HepG2 (cell line): Measurements from ENCODE around the gene NUDT3. TPM values are rescaled to one million over a fixed set of nuclear protein-coding genes. Genes with fewer than 3 reads are reported as not detected.

Experiments
- ATAC-seq: fragments of 200-7000 bp; cut with Tn5 transposase; 3 replicates; pipeline ENCODE4 v1.9.1; 2020; ENCODE audit warnings: mild to moderate bottlenecking, moderate library complexity
- BruUV-seq: library from RNA; stranded (reverse); fragments of 400-500 nt; replicated peaks from 2 replicates; lab custom pipeline; 2021; lab: Mats Ljungman, UMichigan
- CTCF ChIA-PET: fragments of 300-600 bp; formaldehyde crosslinking; extraction: SDS; loops from one replicate; lab custom pipeline; 2021; ENCODE audit warnings: low total read pairs, inconsistent platforms, low intra/inter-chr PET ratio; lab: Yijun Ruan, JAX
- POLR2A ChIA-PET: fragments of 350-600 bp; sonication (Branson Sonifier 250); formaldehyde crosslinking; loops from one replicate; lab custom pipeline; 2020; ENCODE audit warnings: antibody characterized with exemption, inconsistent platforms; lab: Yijun Ruan, JAX
- DNase-seq: peaks from one replicate; pipeline ENCODE4 v3.0.0-alpha.2; 2015; ENCODE audit warnings: low spot score
- FAIRE-seq: peaks from 3 replicates; lab custom pipeline; 2011; peaks lifted over from hg19 to GRCh38; lab: Jason Lieb, UNC
- H2AFZ ChIP-seq: one replicate; pipeline ENCODE4 v1.6.1; 2011; ENCODE audit warnings: low read length, inconsistent platforms
- H3K27ac ChIP-seq: fragments of 300-600 bp; 3 replicates; pipeline ENCODE4 v1.8.0; 2011; ENCODE audit warnings: mixed run types, mild to moderate bottlenecking, mixed read lengths, low read length, inconsistent platforms; ENCODE audit not compliant: insufficient read depth; ENCODE audit errors: extremely low read length
- H3K27me3 ChIP-seq, 2 experiments: fragments of 200-600 bp in 1 of 2; 2 replicates in 1 of 2; 3 replicates in 1 of 2; pipeline versions ENCODE4 v1.6.0 to v1.8.0; 2011; ENCODE audit warnings: low read length in 2 of 2, mild to moderate bottlenecking in 2 of 2, moderate library complexity in 2 of 2, inconsistent platforms in 1 of 2; ENCODE audit not compliant: insufficient read depth in 2 of 2, control insufficient read depth in 1 of 2
- H3K36me3 ChIP-seq, 2 experiments: fragments of 200-600 bp in 1 of 2; replicated peaks in 1 of 2; 2 replicates in 1 of 2; 3 replicates in 1 of 2; pipeline versions ENCODE4 v1.5.1 to v1.8.0; 2011; ENCODE audit warnings: low read length in 2 of 2, inconsistent platforms in 1 of 2; ENCODE audit not compliant: insufficient read depth in 2 of 2, control insufficient read depth in 1 of 2
- H3K4me1 ChIP-seq: 2 replicates; pipeline ENCODE4 v1.5.1; 2012; ENCODE audit warnings: low read length, inconsistent platforms; ENCODE audit not compliant: insufficient read depth
- H3K4me2 ChIP-seq: 2 replicates; pipeline ENCODE4 v1.6.0; 2011; ENCODE audit warnings: low read depth, low read length, inconsistent platforms
- H3K4me3 ChIP-seq, 3 experiments: fragments of 200-600 bp in 1 of 3; sonication (generic), shearing (Covaris generic) in 1 of 3; replicated peaks in 1 of 3; 2 replicates each; pipeline ENCODE4 v1.5.1; 2011 to 2016; ENCODE audit warnings: low read length in 3 of 3, inconsistent platforms in 2 of 3, low read depth in 2 of 3, mild to moderate bottlenecking in 2 of 3, control low read depth in 1 of 3, mixed read lengths in 1 of 3; ENCODE audit not compliant: insufficient read depth in 1 of 3
- H3K79me2 ChIP-seq: one replicate; pipeline ENCODE4 v1.6.1; 2011; ENCODE audit warnings: low read length, inconsistent platforms; ENCODE audit not compliant: insufficient read depth
- H3K9ac ChIP-seq: 2 replicates; pipeline ENCODE4 v1.6.0; 2011; ENCODE audit warnings: mild to moderate bottlenecking, low read depth, low read length, inconsistent platforms; ENCODE audit not compliant: insufficient read depth
- H3K9me3 ChIP-seq: 2 replicates; pipeline ENCODE4 v1.5.1; 2012; ENCODE audit warnings: mild to moderate bottlenecking, low read length
- H4K20me1 ChIP-seq: 2 replicates; pipeline ENCODE4 v1.6.0; 2011; ENCODE audit warnings: inconsistent platforms, mild to moderate bottlenecking, low read length, moderate library complexity; ENCODE audit not compliant: insufficient read depth
- CHCHD3 ChIP-seq: sonication (generic); formaldehyde crosslinking; IDR thresholded peaks from 2 replicates; pipeline ENCODE4 v1.8.0; 2022; ENCODE audit warnings: mild to moderate bottlenecking, missing genetic modification reagents, moderate library complexity
- DR1 ChIP-seq: sonication (generic); formaldehyde crosslinking; IDR thresholded peaks from 2 replicates; pipeline ENCODE4 v1.8.0; 2021; ENCODE audit warnings: mild to moderate bottlenecking, missing genetic modification reagents, inconsistent platforms
- FIP1L1 ChIP-seq: fragments of 200-400 bp; formaldehyde crosslinking; IDR thresholded peaks from 2 replicates; pipeline ENCODE4 v1.6.1; 2018; ENCODE audit warnings: low read depth, mild to moderate bottlenecking, low read length, moderate library complexity, borderline replicate concordance; ENCODE audit not compliant: insufficient read depth
- PCBP1 ChIP-seq: fragments of 200-400 bp; formaldehyde crosslinking; IDR thresholded peaks from 2 replicates; pipeline ENCODE4 v1.6.1; 2017; ENCODE audit warnings: mild to moderate bottlenecking, low read depth, low read length, borderline replicate concordance
- PHF5A ChIP-seq: IDR thresholded peaks from one replicate; pipeline ENCODE4 v1.6.1; 2018; ENCODE audit warnings: low read depth, missing genetic modification reagents; ENCODE audit not compliant: unreplicated experiment
- PITX1 ChIP-seq: sonication (generic); formaldehyde crosslinking; IDR thresholded peaks from 2 replicates; pipeline ENCODE4 v1.5.1; 2020; ENCODE audit warnings: mild to moderate bottlenecking, missing genetic modification reagents
- RAD21 ChIP-seq: fragments of 450-650 bp; formaldehyde crosslinking; IDR thresholded peaks from 2 replicates; pipeline ENCODE4 v1.5.0; 2020; ENCODE audit warnings: mild to moderate bottlenecking
- RFXAP ChIP-seq: sonication (generic); formaldehyde crosslinking; IDR thresholded peaks from 2 replicates; pipeline ENCODE4 v1.4.0; 2020; ENCODE audit warnings: missing genetic modification reagents, borderline replicate concordance
- SKI ChIP-seq: fragments of 450-650 bp; IDR thresholded peaks from one replicate; pipeline ENCODE4 v1.6.1; 2018; ENCODE audit warnings: mild to moderate bottlenecking; ENCODE audit not compliant: partially characterized antibody
- ZNF451 ChIP-seq: sonication (generic); formaldehyde crosslinking; IDR thresholded peaks from 2 replicates; pipeline ENCODE4 v1.5.0; 2020; ENCODE audit warnings: mild to moderate bottlenecking, missing genetic modification reagents
- ZNF484 ChIP-seq: sonication (generic); formaldehyde crosslinking; IDR thresholded peaks from 2 replicates; pipeline ENCODE4 v1.5.1; 2020; ENCODE audit warnings: mild to moderate bottlenecking, low read depth, missing genetic modification reagents, borderline replicate concordance
- ZNF567 ChIP-seq: sonication (generic); formaldehyde crosslinking; IDR thresholded peaks from 2 replicates; pipeline ENCODE4 v1.8.1; 2023; ENCODE audit warnings: mild to moderate bottlenecking, missing genetic modification reagents, borderline replicate concordance
- ZNF629 ChIP-seq: sonication (generic); formaldehyde crosslinking; conservative IDR thresholded peaks from 2 replicates; pipeline ENCODE4 v1.5.0; 2020; ENCODE audit warnings: missing genetic modification reagents
- ZNF674 ChIP-seq: sonication (generic); formaldehyde crosslinking; IDR thresholded peaks from 2 replicates; pipeline ENCODE4 v1.5.0; 2020; ENCODE audit warnings: low read depth, mild to moderate bottlenecking, missing genetic modification reagents
- WGBS: methylation state at CpG from one replicate; pipeline ENCODE4 v1.1.6; 2017; ENCODE audit warnings: low lambda C conversion rate; 5-methylcytosine and 5-hydroxymethylcytosine counted together
- in situ Hi-C: cut with HindIII; loops from 2 replicates; pipeline ENCODE4 v1.10.0; 2017; ENCODE audit warnings: low pct_unique_long_range_greater_than_20kb; ENCODE audit not compliant: extremely low pct_ligation_motif_present
- intact Hi-C: fragments of 100-400 bp; cut with micrococcal nuclease; formaldehyde crosslinking; loops from one replicate; pipeline ENCODE4 v1.10.0; 2022; ENCODE audit not compliant: unreplicated experiment
- polyA plus RNA-seq, 8 experiments: library from polyadenylated mRNA; depleted of rRNA in 3 of 8; stranded (reverse) in 7 of 8; unstranded in 1 of 8; fragments of >200 nt; fragmentation: Illumina TruSeq in 4 of 8; extraction: Trizol in 4 of 8; gene quantifications; 2 replicates each; pipeline versions ENCODE4 v1.2.1 to v1.2.3, GENCODE V29; 2011 to 2016; ENCODE audit warnings: low read depth in 4 of 8, missing spikeins in 1 of 8, mixed read lengths in 1 of 8; ENCODE audit not compliant: insufficient read depth in 1 of 8
- total RNA-seq, 5 experiments: library from RNA; depleted of rRNA; stranded (reverse); fragments of >200 nt; fragmentation: Illumina TruSeq; extraction: Trizol; gene quantifications; 2 replicates each; pipeline ENCODE4 v1.2.3, GENCODE V29; 2016; ENCODE audit warnings: low read depth in 1 of 5
- TF ChIP-seq, protein P1 (sequence below): sonication (generic); formaldehyde crosslinking; IDR thresholded peaks from 2 replicates; pipeline ENCODE4 v1.5.0; 2020; ENCODE audit warnings: missing genetic modification reagents, mild to moderate bottlenecking, borderline replicate concordance
- TF ChIP-seq, protein P2 (sequence below): sonication (generic); formaldehyde crosslinking; conservative IDR thresholded peaks from 2 replicates; pipeline ENCODE4 v1.4.0; 2020; ENCODE audit warnings: mild to moderate bottlenecking, missing genetic modification reagents, moderate library complexity

NUDT3 gene
- total and polyA plus RNA-seq, 2 of the 13 experiments (the other 11 are each of a cell fraction or from before 2014, with no cell fraction given): 20.2 to 20.6 TPM

DNA sequence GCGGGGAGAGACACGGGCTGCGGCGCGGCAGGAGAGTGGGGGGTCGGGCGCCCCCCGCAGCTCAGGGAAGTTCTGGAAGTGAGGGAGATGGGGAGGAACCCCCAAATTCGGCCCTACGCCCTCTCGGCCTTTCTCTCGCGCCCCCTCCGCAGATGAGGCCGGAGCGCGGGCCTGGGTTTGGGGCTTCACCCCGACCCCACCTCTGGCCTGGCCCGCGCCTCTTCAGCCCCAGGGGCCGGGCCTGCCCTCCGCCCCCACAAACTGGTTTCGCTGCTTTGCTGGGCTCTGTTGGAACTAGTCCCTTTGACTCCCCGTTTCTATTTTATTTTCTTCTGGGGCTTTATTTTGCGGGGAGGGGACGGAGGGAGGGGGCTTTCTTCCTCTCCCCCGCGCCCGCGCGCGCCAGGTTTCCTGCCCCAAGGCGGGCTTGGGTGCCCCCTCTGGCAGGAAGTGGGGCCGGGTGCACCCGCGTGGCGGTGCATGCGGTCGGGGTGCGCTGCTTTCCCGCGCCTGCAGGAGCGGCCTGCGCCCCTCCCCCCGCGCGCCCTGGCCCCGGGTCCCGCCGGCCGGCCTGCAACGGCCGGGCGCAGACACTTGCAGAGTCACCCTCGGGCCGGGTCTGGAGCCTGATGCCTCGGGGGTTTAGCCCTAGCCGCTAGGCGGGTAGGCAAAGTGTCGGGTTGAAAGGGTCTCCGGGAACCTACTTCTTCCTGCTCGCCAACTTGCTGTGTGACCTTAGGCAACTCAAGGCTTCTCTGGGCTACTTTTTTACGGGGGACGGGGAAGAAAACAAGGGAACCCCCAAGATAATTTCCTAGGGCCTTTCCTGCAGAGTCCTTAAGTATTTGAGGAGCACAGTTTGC is 154.5 kb downstream of the NUDT3 start:
- CTCF ChIA-PET: interaction anchor here (0.9 kb wide), 1 partner anchor 41 kb away, joined by 4 read pairs; no protein-coding TSS in a partner anchor
- H3K36me3 ChIP-seq: peaks cover 16 to 28% of the 10 kb centered on the region in 2 experiments; a peak in 4 of 5 replicates
- POLR2A ChIA-PET: interaction anchor here (0.8 to 1.7 kb wide), 4 partner anchors 14 to 177 kb away, joined by 3 to 14 read pairs (median 6); partner anchors contain the start of gene NUDT3
- no peaks in the 10 kb centered on the region for H4K20me1 ChIP-seq
- H2AFZ ChIP-seq: no peak overlapping the region
- H3K4me1 ChIP-seq: peaks cover 43% of the 10 kb centered on the region
- no peaks in the 10 kb centered on the region; a peak in 1 of 5 replicates for H3K27me3 ChIP-seq
- H3K79me2 ChIP-seq: peaks cover 25% of the 10 kb centered on the region
- DNase-seq (peak; percentile 59), ATAC-seq (peak; percentile 58), FAIRE-seq (no peak)
- H3K9ac ChIP-seq: peak overlapping the region; percentile 88
- no TSS peak for BruUV-seq
- intact Hi-C loops: loop anchor here (2.0 kb wide), 1 partner anchor 37 kb away; no protein-coding TSS in a partner anchor
- peak overlapping the region; percentile 79 for H3K4me2 ChIP-seq
- in situ Hi-C loops: loop anchor here (25.0 kb wide), 1 partner anchor 374 kb away; no protein-coding TSS in a partner anchor
- H3K4me3 ChIP-seq: peak overlapping the region; percentile 78 to 91 (median 86)
- H3K27ac ChIP-seq: peak overlapping the region; percentile 65
- 5% methylated on average over 40 of the region's 64 CpGs for WGBS
- H3K9me3 ChIP-seq: no peaks in the 10 kb centered on the region
- no peak for TF ChIP-seq FIP1L1
- no peak for TF ChIP-seq PCBP1
- TF ChIP-seq PITX1: 0 out of 2 replicates have a peak, but pooled peaks have one; percentile 54
- peak; percentile 99 for TF ChIP-seq ZNF451 (CRISPR knock-in tag)
- peak; percentile 90; the same call in 1 of the 2 replicates for TF ChIP-seq ZNF567 (CRISPR knock-in tag)
- peak; percentile 18 for TF ChIP-seq SKI
- TF ChIP-seq ZNF484: peak; percentile 78; the same call in 1 of the 2 replicates
- TF ChIP-seq CHCHD3: peak; percentile 98; the same call in 1 of the 2 replicates
- TF ChIP-seq, protein P1, sequence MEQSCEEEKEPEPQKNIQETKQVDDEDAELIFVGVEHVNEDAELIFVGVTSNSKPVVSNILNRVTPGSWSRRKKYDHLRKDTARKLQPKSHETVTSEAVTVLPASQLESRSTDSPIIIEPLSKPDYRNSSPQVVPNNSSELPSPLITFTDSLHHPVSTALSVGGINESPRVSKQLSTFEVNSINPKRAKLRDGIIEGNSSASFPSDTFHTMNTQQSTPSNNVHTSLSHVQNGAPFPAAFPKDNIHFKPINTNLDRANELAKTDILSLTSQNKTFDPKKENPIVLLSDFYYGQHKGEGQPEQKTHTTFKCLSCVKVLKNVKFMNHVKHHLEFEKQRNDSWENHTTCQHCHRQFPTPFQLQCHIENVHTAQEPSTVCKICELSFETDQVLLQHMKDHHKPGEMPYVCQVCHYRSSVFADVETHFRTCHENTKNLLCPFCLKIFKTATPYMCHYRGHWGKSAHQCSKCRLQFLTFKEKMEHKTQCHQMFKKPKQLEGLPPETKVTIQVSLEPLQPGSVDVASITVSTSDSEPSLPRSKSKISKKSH: peak; percentile 99
- peak; percentile 77 for TF ChIP-seq DR1 (CRISPR knock-in tag)
- peak; percentile 57 for TF ChIP-seq ZNF629 (CRISPR knock-in tag)
- TF ChIP-seq ZNF674: peak; percentile 97; the same call in 1 of the 2 replicates
- TF ChIP-seq RFXAP (CRISPR knock-in tag): peak; percentile 95
- TF ChIP-seq, protein P2, sequence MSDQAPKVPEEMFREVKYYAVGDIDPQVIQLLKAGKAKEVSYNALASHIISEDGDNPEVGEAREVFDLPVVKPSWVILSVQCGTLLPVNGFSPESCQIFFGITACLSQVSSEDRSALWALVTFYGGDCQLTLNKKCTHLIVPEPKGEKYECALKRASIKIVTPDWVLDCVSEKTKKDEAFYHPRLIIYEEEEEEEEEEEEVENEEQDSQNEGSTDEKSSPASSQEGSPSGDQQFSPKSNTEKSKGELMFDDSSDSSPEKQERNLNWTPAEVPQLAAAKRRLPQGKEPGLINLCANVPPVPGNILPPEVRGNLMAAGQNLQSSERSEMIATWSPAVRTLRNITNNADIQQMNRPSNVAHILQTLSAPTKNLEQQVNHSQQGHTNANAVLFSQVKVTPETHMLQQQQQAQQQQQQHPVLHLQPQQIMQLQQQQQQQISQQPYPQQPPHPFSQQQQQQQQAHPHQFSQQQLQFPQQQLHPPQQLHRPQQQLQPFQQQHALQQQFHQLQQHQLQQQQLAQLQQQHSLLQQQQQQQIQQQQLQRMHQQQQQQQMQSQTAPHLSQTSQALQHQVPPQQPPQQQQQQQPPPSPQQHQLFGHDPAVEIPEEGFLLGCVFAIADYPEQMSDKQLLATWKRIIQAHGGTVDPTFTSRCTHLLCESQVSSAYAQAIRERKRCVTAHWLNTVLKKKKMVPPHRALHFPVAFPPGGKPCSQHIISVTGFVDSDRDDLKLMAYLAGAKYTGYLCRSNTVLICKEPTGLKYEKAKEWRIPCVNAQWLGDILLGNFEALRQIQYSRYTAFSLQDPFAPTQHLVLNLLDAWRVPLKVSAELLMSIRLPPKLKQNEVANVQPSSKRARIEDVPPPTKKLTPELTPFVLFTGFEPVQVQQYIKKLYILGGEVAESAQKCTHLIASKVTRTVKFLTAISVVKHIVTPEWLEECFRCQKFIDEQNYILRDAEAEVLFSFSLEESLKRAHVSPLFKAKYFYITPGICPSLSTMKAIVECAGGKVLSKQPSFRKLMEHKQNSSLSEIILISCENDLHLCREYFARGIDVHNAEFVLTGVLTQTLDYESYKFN (CRISPR knock-in tag): peak; percentile 35; the same call in 1 of the 2 replicates
- TF ChIP-seq RAD21 (CRISPR knock-in tag): peak; percentile 47; the same call in 1 of the 2 replicates
- peak; percentile 54 for TF ChIP-seq PHF5A (CRISPR knock-in tag)
